Left kidney (tissue), 8 donors: ENCODE data around the gene USP17L19. TPM values are rescaled to one million over a fixed set of nuclear protein-coding genes. Genes with fewer than 3 reads are reported as not detected.
"Not testable (repeated sequence)": the region's sequence is repeated elsewhere in the genome, so short reads cannot be mapped to it uniquely, and the experiment has no call there.

Experiments used
- DNase-seq: peaks from one replicate; pipeline ENCODE4 v3.0.0-alpha.2; 2013
- long read RNA-seq, 8 donors: transcript quantifications; one replicate each; lab custom pipeline, GENCODE V29; 2026
- polyA plus RNA-seq: library from polyadenylated mRNA; unstranded; fragments of 120-200 nt; gene quantifications from one replicate; pipeline ENCODE4 v1.2.1, GENCODE V29; 2013; ENCODE audit not compliant: insufficient read length

Gene USP17L19
- polyA plus RNA-seq: not detected
- long read RNA-seq, donor 1: 0 reads
- long read RNA-seq, donor 2: 0 reads
- long read RNA-seq, donor 3: 0 reads
- long read RNA-seq, donor 4: 0 reads
- long read RNA-seq, donor 5: 0 reads
- long read RNA-seq, donor 6: 0 reads
- long read RNA-seq, donor 7: 0 reads
- long read RNA-seq, donor 8: 0 reads

DNA sequence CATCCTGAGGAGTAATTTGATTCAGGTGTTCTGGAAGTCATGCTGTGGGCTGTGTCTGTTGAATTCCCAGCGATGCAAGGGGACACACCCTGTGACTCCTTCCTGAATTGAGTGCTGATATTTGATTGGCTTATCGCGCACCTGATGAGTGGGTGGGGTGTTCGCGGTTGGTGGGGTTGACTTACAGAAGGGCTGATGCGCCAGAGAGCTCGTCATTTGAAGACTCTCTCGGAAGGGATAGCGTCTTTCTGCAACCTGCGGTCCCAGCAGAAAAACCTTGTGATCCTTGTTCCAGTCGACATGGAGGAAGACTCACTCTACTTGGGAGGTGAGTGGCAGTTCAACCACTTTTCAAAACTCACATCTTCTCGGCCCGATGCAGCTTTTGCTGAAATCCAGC is at the start of gene USP17L19:
Gene USP17L19, plus strand, starts transcription at position 301 of the 400 bp plus-strand sequence. Its CDS starts 0 bp downstream, at position 301.
- DNase-seq: not testable (repeated sequence)

- DNase-seq: not testable (repeated sequence)
Observed at GRCh38 chr4:9210357-9210756, 42.8 kb upstream of the USP17L19 start, which contains the start of gene USP17L10. TSS of gene USP17L10 (plus strand) at chr4:9210657. CDS start at chr4:9210657, 0 bp downstream.

GRCh38 chr4:9214701-9215100 is 38.5 kb upstream of the USP17L19 start:
- DNase-seq: not testable (repeated sequence)

GRCh38 chr4:9215105-9215504 is 38.1 kb upstream of the USP17L19 start, which contains the start of gene USP17L11:
TSS of gene USP17L11 (plus strand) at chr4:9215405. CDS start at chr4:9215405, 0 bp downstream.
- DNase-seq: not testable (repeated sequence)

DNA sequence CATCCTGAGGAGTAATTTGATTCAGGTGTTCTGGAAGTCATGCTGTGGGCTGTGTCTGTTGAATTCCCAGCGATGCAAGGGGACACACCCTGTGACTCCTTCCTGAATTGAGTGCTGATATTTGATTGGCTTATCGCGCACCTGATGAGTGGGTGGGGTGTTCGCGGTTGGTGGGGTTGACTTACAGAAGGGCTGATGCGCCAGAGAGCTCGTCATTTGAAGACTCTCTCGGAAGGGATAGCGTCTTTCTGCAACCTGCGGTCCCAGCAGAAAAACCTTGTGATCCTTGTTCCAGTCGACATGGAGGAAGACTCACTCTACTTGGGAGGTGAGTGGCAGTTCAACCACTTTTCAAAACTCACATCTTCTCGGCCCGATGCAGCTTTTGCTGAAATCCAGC is 33.3 kb upstream of the USP17L19 start, which contains the start of gene USP17L12:
Gene USP17L12, plus strand, starts transcription at position 301 of the 400 bp plus-strand sequence. Its CDS starts 0 bp downstream, at position 301.
- DNase-seq: not testable (repeated sequence)

GRCh38 chr4:9224596-9224995 is 28.6 kb upstream of the USP17L19 start, which contains the start of gene USP17L13:
TSS of gene USP17L13 (plus strand) at chr4:9224896. CDS start at chr4:9224896, 0 bp downstream.
- DNase-seq: not testable (repeated sequence)

DNA sequence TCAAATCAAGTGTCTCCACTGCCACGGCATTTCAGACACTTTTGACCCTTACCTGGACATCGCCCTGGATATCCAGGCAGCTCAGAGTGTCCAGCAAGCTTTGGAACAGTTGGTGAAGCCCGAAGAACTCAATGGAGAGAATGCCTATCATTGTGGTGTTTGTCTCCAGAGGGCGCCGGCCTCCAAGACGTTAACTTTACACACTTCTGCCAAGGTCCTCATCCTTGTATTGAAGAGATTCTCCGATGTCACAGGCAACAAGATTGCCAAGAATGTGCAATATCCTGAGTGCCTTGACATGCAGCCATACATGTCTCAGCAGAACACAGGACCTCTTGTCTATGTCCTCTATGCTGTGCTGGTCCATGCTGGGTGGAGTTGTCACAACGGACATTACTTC is 22.9 kb upstream of the USP17L19 start:
- not testable (repeated sequence) for DNase-seq

GRCh38 chr4:9234085-9234484 is 19.1 kb upstream of the USP17L19 start, which contains the start of gene USP17L15:
TSS of gene USP17L15 (plus strand) at chr4:9234385. CDS start at chr4:9234385, 0 bp downstream.
- DNase-seq: not testable (repeated sequence)

- DNase-seq: not testable (repeated sequence)
Observed at GRCh38 chr4:9238461-9238860, 14.7 kb upstream of the USP17L19 start.

DNA sequence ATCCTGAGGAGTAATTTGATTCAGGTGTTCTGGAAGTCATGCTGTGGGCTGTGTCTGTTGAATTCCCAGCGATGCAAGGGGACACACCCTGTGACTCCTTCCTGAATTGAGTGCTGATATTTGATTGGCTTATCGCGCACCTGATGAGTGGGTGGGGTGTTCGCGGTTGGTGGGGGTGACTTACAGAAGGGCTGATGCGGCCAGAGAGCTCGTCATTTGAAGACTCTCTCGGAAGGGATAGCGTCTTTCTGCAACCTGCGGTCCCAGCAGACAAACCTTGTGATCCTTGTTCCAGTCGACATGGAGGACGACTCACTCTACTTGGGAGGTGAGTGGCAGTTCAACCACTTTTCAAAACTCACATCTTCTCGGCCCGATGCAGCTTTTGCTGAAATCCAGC is 9.6 kb upstream of the USP17L19 start, which contains the start of gene USP17L17:
Gene USP17L17, plus strand, starts transcription at position 301 of the 400 bp plus-strand sequence. Its CDS starts 0 bp downstream, at position 301.
- not testable (repeated sequence) for DNase-seq

DNA sequence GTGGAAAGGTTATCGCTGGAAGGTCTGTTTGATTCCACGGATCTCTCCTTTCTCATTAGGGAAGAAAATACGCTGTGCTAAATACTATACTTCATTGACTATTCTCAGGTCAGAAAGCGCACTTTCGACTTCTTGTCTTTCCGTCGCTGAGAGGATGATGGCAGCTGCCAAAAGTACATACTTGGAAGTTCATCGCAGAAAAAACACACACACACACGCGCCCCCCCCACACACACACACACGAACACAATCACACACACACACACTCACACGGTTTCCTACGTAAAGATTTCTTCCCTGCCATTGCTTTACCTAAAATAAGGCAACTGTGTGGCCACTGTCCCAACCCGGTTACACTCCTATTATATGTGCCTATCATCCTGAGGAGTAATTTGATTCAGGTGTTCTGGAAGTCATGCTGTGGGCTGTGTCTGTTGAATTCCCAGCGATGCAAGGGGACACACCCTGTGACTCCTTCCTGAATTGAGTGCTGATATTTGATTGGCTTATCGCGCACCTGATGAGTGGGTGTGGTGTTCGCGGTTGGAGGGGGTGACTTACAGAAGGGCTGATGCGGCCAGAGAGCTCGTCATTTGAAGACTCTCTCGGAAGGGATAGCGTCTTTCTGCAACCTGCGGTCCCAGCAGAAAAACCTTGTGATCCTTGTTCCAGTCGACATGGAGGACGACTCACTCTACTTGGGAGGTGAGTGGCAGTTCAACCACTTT is 5.1 kb upstream of the USP17L19 start, which contains the start of gene USP17L18:
Gene USP17L18, plus strand, starts transcription at position 678 of the 728 bp plus-strand sequence. Its CDS starts 0 bp downstream, at position 678.
- DNase-seq: not testable (repeated sequence)

DNA sequence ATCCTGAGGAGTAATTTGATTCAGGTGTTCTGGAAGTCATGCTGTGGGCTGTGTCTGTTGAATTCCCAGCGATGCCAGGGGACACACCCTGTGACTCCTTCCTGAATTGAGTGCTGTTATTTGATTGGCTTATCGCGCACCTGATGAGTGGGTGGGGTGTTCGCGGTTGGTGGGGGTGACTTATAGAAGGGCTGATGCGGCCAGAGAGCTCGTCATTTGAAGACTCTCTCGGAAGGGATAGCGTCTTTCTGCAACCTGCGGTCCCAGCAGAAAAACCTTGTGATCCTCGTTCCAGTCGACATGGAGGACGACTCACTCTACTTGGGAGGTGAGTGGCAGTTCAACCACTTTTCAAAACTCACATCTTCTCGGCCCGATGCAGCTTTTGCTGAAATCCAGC is 4.6 kb downstream of the USP17L19 start, which contains the start of gene USP17L20:
Gene USP17L20, plus strand, starts transcription at position 301 of the 400 bp plus-strand sequence. Its CDS starts 0 bp downstream, at position 301.
- not testable (repeated sequence) for DNase-seq

DNA sequence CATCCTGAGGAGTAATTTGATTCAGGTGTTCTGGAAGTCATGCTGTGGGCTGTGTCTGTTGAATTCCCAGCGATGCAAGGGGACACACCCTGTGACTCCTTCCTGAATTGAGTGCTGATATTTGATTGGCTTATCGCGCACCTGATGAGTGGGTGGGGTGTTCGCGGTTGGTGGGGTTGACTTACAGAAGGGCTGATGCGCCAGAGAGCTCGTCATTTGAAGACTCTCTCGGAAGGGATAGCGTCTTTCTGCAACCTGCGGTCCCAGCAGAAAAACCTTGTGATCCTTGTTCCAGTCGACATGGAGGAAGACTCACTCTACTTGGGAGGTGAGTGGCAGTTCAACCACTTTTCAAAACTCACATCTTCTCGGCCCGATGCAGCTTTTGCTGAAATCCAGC is 9.4 kb downstream of the USP17L19 start, which contains the start of gene USP17L21:
Gene USP17L21, plus strand, starts transcription at position 301 of the 400 bp plus-strand sequence. Its CDS starts 0 bp downstream, at position 301.
- not testable (repeated sequence) for DNase-seq

GRCh38 chr4:9267319-9267718 is 14.1 kb downstream of the USP17L19 start, which contains the start of gene USP17L22:
TSS of gene USP17L22 (plus strand) at chr4:9267619. CDS start at chr4:9267619, 0 bp downstream.
- not testable (repeated sequence) for DNase-seq

DNA sequence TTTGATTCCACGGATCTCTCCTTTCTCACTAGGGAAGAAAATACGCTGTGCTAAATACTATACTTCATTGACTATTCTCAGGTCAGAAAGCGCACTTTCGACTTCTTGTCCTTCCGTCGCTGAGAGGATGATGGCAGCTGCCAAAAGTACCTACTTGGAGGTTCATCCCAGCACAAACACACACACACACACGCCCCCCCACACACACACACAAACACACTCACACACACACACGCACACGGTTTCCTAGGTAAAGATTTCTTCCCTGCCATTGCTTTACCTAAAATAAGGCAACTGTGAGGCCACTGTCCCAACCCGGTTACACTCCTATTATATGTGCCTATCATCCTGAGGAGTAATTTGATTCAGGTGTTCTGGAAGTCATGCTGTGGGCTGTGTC is 18.5 kb downstream of the USP17L19 start:
- DNase-seq: not testable (repeated sequence)

Other genes starting within 250 kb of the USP17L19 start
- gene FAM90A26, start 83.0 kb upstream of the USP17L19 start, polyA plus RNA-seq: 0.22 TPM
- gene USP17L10, start 42.7 kb upstream of the USP17L19 start, polyA plus RNA-seq: not detected
- not detected for gene USP17L11, start 38.0 kb upstream of the USP17L19 start, polyA plus RNA-seq
- not detected for gene USP17L12, start 33.2 kb upstream of the USP17L19 start, polyA plus RNA-seq
- not detected for gene USP17L13, start 28.5 kb upstream of the USP17L19 start, polyA plus RNA-seq
- not detected for gene USP17L15, start 19.0 kb upstream of the USP17L19 start, polyA plus RNA-seq
- gene USP17L17, start 9.5 kb upstream of the USP17L19 start, polyA plus RNA-seq: not detected
- gene USP17L18, start 4.7 kb upstream of the USP17L19 start, polyA plus RNA-seq: not detected
- not detected for gene USP17L20, start 4.7 kb downstream of the USP17L19 start, polyA plus RNA-seq
- gene USP17L21, start 9.5 kb downstream of the USP17L19 start, polyA plus RNA-seq: not detected
- gene USP17L22, start 14.2 kb downstream of the USP17L19 start, polyA plus RNA-seq: not detected
- gene USP17L24, start 71.8 kb downstream of the USP17L19 start, polyA plus RNA-seq: not detected
- not detected for gene USP17L25, start 76.5 kb downstream of the USP17L19 start, polyA plus RNA-seq
- not detected for gene USP17L26, start 81.3 kb downstream of the USP17L19 start, polyA plus RNA-seq
- not detected for gene USP17L5, start 86.0 kb downstream of the USP17L19 start, polyA plus RNA-seq
- not detected for gene USP17L27, start 90.8 kb downstream of the USP17L19 start, polyA plus RNA-seq
- not detected for gene USP17L28, start 95.5 kb downstream of the USP17L19 start, polyA plus RNA-seq
- gene USP17L29, start 100.3 kb downstream of the USP17L19 start, polyA plus RNA-seq: not detected
- gene USP17L30, start 109.8 kb downstream of the USP17L19 start, polyA plus RNA-seq: not detected
- not detected for gene DEFB131A, start 191.0 kb downstream of the USP17L19 start, polyA plus RNA-seq